GM12872 (cell line): ENCODE measurements around the gene LSMEM2.

Source experiments
- TF ChIP-seq, protein P1 (sequence below): IDR thresholded peaks from 3 replicates; pipeline ENCODE4 v1.5.1; 2011; ENCODE audit warnings: low read depth, mild to moderate bottlenecking, low read length, moderate library complexity; ENCODE audit not compliant: insufficient read depth

Gene LSMEM2

DNA sequence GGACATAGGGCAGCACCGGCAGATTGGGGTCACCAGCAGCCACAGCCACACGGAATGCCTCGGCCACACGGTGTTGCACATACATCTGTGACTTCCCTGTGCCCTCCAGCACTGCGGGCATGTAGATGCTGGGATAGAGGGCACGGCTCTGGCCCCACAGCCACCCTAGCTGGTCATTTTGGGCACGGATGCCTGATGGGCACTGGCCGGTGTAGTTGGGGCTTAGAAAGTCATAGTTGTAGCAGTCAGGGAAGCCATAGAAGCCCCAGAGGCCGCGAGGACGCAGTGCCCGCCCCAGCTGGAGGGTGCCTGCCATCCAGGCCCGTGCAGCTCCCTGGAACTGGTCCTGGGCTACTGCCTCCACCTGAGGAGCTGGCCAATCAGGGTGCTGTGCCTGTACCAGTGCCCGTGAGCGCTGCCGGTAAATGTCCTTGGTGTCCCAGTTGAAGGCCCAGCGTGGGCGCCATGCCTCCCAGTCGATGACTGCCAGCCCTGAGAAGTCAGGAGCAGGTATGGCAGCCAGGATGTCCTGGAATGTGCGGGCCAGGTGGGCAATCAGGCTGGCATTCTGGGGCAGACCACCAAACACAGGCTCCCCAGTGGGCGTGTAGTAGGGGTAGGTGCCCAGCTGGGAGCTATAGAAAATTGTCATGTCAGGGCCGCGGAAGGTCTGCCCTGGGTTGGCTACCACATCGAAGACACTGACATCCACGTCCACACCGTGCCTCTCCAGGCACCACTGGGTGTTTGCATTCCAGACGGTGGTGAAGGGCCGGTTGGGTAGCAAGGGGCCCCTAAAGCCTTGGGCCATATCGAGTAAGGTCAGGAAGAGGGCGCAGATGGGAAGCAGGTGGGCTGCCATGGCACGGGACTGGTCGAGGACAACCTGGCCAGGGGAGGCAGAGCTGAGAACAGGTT lies 23.5 kb downstream of the LSMEM2 start:
- TF ChIP-seq, protein P1, sequence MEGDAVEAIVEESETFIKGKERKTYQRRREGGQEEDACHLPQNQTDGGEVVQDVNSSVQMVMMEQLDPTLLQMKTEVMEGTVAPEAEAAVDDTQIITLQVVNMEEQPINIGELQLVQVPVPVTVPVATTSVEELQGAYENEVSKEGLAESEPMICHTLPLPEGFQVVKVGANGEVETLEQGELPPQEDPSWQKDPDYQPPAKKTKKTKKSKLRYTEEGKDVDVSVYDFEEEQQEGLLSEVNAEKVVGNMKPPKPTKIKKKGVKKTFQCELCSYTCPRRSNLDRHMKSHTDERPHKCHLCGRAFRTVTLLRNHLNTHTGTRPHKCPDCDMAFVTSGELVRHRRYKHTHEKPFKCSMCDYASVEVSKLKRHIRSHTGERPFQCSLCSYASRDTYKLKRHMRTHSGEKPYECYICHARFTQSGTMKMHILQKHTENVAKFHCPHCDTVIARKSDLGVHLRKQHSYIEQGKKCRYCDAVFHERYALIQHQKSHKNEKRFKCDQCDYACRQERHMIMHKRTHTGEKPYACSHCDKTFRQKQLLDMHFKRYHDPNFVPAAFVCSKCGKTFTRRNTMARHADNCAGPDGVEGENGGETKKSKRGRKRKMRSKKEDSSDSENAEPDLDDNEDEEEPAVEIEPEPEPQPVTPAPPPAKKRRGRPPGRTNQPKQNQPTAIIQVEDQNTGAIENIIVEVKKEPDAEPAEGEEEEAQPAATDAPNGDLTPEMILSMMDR: no peak

DNA sequence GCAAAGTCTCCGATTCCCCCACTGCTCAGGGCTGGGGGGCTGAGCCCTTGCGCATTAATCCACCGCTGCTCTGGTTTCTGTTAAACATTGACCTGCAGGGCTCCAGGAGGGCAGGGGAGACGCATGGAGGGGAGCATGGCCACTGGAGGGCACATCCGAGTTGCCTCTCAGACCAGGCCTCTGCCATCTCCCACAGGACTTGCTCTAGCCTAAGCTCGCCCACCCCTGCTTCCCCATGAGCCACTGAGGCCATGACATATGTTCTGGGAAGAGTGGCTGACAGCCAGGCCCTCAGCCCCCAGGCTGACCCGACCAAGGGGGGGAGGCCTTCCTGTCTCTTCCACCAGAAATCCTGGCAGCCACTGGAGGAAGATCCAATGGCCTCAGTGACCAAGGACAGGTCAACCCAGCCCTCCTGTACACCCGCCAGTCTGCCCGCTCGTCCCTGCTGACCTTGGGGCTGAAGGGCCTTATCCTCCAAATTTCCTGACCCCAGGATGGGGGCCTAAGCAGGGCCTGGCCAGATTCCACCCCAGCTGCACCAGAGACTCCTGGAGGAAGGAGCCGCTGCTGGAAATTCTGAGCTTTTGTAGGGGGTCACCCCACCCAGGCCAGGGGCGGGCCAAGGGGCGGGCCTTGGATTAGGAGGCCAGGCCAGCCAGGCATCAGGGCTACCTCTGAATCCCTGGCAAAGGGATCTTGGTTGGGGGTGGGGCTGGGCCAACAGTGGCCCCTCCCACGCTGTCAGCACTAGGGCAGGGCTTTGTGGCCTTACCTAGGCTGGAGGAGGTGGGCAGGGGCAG lies 24.3 kb downstream of the LSMEM2 start, which contains the start of gene HYAL1:
HYAL1 (minus strand) TSS at position 562 of the 803 bp plus-strand sequence. CDS start 618 bp downstream, outside the sequence.
- TF ChIP-seq, protein P1: no peak

DNA sequence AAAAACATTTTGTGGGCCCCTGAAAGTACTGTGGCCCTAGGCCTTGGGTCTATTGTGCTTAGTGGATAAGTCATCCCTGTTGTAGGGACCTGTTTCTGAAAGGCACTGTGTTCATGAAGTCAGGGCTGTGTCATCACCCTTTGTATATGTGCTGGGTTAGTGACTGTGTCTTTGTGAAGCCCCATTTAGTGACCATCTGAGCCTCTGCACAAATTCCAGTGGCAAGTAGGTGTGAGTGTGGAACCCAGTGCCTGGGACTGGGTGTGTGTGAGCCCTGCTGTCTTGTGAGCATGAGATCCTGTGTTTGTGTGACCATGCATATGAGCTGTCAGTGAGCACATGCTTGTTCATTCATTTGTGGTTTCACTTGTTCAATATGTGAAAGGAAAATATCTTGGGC lies 25.7 kb downstream of the LSMEM2 start:
- TF ChIP-seq, protein P1: no peak

DNA sequence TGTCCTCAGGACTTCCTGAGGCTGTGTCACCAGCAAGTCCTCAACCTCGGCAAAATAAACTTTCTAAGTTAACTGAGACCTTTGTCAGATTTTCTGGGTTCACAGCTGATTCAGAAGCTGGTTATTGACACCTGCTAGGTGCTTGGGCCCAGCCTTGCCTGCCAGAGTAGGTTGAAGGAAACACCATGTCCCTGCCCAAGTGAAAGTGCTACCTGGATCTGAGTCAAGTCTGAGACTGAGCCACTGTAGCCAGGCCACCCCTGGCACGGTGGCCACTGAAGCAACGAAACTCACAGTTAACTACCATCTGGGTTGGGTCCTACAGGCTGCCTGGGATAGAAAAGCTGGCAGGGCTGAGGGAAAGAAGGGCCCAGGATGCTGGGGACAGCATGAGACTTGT lies 35.5 kb downstream of the LSMEM2 start:
- TF ChIP-seq, protein P1: no peak

DNA sequence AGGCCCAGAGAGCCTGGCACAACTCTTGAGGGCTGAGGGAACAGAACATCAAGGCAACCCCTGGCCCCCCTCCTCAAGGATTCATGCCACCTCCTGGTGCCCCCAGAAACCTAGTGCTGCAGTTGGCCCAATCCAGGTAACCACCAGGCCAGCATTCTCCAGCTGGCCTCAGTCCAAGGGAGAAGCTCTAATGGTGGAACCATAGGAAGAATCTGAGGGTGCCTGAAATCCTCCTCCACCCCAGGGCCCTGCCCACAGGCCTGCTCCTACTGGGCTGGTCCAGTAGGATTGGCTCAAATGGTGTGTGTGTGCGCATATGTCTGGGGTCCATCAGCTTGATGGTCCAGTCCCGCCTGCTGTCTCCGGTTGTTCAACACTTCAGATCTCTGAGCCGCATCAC lies 35.9 kb downstream of the LSMEM2 start:
- TF ChIP-seq, protein P1: no peak

DNA sequence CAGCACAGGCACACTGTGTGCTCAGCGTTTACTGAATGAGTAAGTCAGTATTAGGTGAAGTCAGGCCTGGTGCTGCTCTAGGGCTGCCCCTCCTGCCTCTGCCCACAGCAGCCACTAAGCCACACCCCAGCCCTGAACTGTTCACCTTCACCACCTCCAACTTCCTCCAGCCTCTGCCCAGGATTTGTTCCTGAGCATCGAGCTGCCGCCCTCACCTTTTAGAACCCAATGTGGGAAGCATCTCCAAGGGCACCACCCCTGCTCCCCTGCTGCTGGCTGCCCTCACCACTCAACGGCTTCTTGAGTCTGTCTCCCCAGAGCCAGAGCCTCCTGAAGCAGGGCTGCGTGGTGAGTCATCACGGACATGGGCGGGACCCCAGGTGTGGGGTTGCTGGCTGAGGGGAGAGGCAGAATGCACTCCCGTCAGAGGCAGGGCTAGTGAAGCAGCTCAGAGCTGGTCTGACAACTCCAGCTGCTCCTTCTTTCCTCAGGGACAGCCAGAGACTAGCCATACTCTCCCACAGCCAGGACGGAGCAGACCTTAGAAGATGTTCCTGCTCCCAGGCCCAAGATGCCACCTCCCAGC lies 37.9 kb downstream of the LSMEM2 start:
- TF ChIP-seq, protein P1: no peak

DNA sequence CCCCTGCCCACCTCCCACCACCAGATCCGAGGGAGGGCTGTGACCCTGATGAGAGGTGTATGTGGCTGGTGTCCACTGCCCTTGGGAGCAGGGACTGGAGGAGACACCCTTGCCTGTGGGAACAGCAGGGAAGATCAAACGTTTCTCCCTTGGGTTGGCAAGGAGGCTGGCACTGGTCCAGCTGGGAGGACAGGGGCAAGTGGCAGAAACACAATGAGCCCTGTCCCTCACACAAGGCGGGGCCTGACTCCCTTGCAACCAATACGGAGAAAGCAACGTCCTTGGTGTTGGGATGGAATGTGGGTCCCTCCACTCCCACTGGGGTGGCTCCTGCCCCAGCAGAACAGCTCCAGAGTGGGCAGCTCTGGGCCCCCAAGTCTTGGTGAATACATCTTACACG lies 38.4 kb downstream of the LSMEM2 start:
- TF ChIP-seq, protein P1: no peak
